K562 (cell line): Measurements from ENCODE around the gene RAP2C. TPM values are rescaled to one million over a fixed set of nuclear protein-coding genes. Genes with fewer than 3 reads are reported as not detected.

ENCODE experiments used
- ELF4 ChIP-seq: fragments of 450-650 bp; formaldehyde crosslinking; IDR thresholded peaks from 2 replicates; pipeline ENCODE4 v1.4.0; 2022; ENCODE audit warnings: missing genetic modification characterization
- KDM4B ChIP-seq, 2 experiments: fragments of 450-650 bp in 1 of 2; sonication (generic) in 1 of 2; IDR thresholded peaks; 2 replicates each; pipeline ENCODE4 v1.6.1; 2016 to 2017; ENCODE audit warnings: borderline replicate concordance in 2 of 2, antibody characterized with exemption in 1 of 2, low read depth in 1 of 2, mild to moderate bottlenecking in 1 of 2
- KLF1 ChIP-seq: fragments of 450-650 bp; IDR thresholded peaks from 2 replicates; pipeline ENCODE4 v1.6.1; 2016; ENCODE audit warnings: missing genetic modification characterization, missing compliant biosample characterization
- LEF1 ChIP-seq: fragments of 450-650 bp; IDR thresholded peaks from 2 replicates; pipeline ENCODE4 v1.6.1; 2016; ENCODE audit warnings: mild to moderate bottlenecking
- MEIS2 ChIP-seq: fragments of 450-650 bp; IDR thresholded peaks from 2 replicates; pipeline ENCODE4 v1.6.1; 2014; ENCODE audit warnings: mild to moderate bottlenecking; ENCODE audit not compliant: partially characterized antibody
- PTTG1 ChIP-seq: fragments of 450-650 bp; IDR thresholded peaks from 2 replicates; pipeline ENCODE4 v1.6.1; 2016; ENCODE audit warnings: low read depth, mild to moderate bottlenecking, missing genetic modification characterization, missing compliant biosample characterization
- SMARCA4 ChIP-seq: fragments of 450-650 bp; IDR thresholded peaks from 2 replicates; pipeline ENCODE4 v1.6.1; 2016
- TRIM24 ChIP-seq, 2 experiments: fragments of 450-650 bp; IDR thresholded peaks; 2 replicates each; pipeline ENCODE4 v1.6.1; 2016
- ZFPM2 ChIP-seq: fragments of 250-450 bp; sonication (Bioruptor Pico); IDR thresholded peaks from 2 replicates; pipeline ENCODE4 v1.5.1; 2022; ENCODE audit warnings: mild to moderate bottlenecking
- ZNF12 ChIP-seq: sonication (generic); formaldehyde crosslinking; IDR thresholded peaks from 2 replicates; pipeline ENCODE4 v1.4.0; 2020; ENCODE audit warnings: mild to moderate bottlenecking, missing genetic modification reagents
- ZNF589 ChIP-seq: fragments of 200-800 bp; sonication (Bioruptor generic); IDR thresholded peaks from 2 replicates; pipeline ENCODE4 v1.6.1; 2016; ENCODE audit warnings: low read depth, missing genetic modification characterization, missing compliant biosample characterization
- ZNF766 ChIP-seq: fragments of 200-800 bp; sonication (Bioruptor generic); conservative IDR thresholded peaks from 2 replicates; pipeline ENCODE4 v1.6.1; 2016; ENCODE audit warnings: missing genetic modification characterization, missing compliant biosample characterization
- ZNF77 ChIP-seq: fragments of 250-450 bp; sonication (Bioruptor Pico); IDR thresholded peaks from 2 replicates; pipeline ENCODE4 v1.5.0; 2020
- polyA plus RNA-seq, 8 experiments: library from polyadenylated mRNA; depleted of rRNA in 4 of 8; stranded (reverse) in 5 of 8; unstranded in 3 of 8; fragments of >200 nt; fragmentation: Nextera tagmentation in 2 of 8; fragmentation: Illumina TruSeq in 1 of 8; extraction: Ambion mirVana in 2 of 8; extraction: Trizol in 1 of 8; gene quantifications; 2 replicates each; pipeline versions ENCODE4 v1.2.1 to v1.2.3, GENCODE V29; 2011 to 2014; ENCODE audit warnings: inconsistent platforms in 1 of 8, missing spikeins in 1 of 8
- total RNA-seq, 7 experiments: library from RNA; depleted of rRNA in 6 of 7; stranded (reverse); fragments of >200 nt in 6 of 7; fragmentation: Illumina TruSeq in 2 of 7; extraction: Trizol in 2 of 7; gene quantifications; 2 replicates each; pipeline versions ENCODE4 v1.2.1 to v1.2.3, GENCODE V29; 2011 to 2021; ENCODE audit warnings: low replicate concordance in 1 of 7
- TF ChIP-seq, protein P1 (sequence below): fragments of 450-650 bp; IDR thresholded peaks from one replicate; pipeline ENCODE4 v1.6.1; 2018; ENCODE audit warnings: mild to moderate bottlenecking, moderate library complexity; ENCODE audit not compliant: partially characterized antibody
- TF ChIP-seq, protein P2 (sequence below): fragments of 200-800 bp; sonication (Bioruptor generic); IDR thresholded peaks from 2 replicates; pipeline ENCODE4 v1.6.1; 2016; ENCODE audit warnings: missing genetic modification characterization, missing compliant biosample characterization
- TF ChIP-seq, protein P3 (sequence below): fragments of 250-450 bp; sonication (Bioruptor Pico); IDR thresholded peaks from 2 replicates; pipeline ENCODE4 v1.8.0; 2022; ENCODE audit warnings: moderate library complexity, mild to moderate bottlenecking, inconsistent platforms
- TF ChIP-seq, protein P4 (sequence below), 2 experiments: fragments of 150-350 bp in 1 of 2; IDR thresholded peaks; 2 replicates each; pipeline ENCODE4 v1.6.1; 2012 to 2016; ENCODE audit warnings: low read depth in 2 of 2, low read length in 2 of 2, mild to moderate bottlenecking in 1 of 2, moderate library complexity in 1 of 2

Gene RAP2C
- total and polyA plus RNA-seq, 9 of the 15 experiments (the other 6 are each of a cell fraction or from before 2014, with no cell fraction given) = 7.8 to 28.6 (median 18.6) TPM

DNA sequence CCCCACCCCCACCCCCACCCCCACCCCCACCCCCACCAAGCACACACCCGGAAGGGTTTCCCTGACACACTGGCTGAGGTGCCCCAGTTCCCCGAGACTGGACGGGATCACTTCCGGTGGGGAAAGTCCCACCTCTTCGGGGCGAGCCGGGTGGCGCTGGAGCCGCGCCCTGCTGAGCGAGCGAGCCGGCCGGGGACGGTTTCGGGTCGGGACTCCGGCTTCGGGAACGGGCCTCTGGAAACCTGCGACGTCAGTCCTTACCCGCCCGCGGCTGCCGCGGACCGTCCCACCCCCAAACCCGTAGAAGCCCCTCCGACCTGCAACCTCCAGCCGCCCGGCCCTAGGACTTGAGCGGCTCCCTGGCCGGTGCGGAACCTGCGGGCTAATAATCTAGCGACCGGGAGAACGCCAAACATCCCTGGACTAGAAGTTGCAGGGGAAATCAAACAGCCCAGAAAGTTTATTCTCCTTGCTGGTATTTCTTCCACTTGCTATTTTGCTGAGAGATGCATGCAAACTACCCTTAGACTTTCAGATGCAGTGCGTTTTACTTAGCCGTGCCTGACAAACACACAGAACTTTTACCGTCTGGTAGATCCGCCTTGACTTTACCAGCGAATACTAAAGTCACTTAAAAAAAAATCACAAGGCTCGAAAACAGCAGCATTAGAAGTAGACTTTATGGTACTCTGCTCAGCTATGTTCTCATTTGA, 991 bp downstream of the RAP2C start (continued):
- TF ChIP-seq KLF1 (tag) (no peak), LEF1 (no peak), ZNF77 (CRISPR knock-in tag) (no peak), SMARCA4 (no peak), ZNF766 (CRISPR knock-in tag) (no peak), ZNF589 (CRISPR knock-in tag) (no peak), ZFPM2 (CRISPR knock-in tag) (no peak), TRIM24 (IDR thresholded peaks at IDR 0.05) (0 out of 4 replicates have a peak, but pooled peaks of 1 of the 2 experiments have one; percentile 59), KDM4B (IDR thresholded peaks at IDR 0.05; ENCODE audit: borderline replicate concordance in 2 of 2, low read depth in 1 of 2) (peak in 1 of 2 experiments; percentile 75; a peak in 1 of 4 replicates), ELF4 (CRISPR knock-in tag) (no peak), ZNF12 (CRISPR knock-in tag) (no peak), PTTG1 (tag) (no peak), MEIS2 (no peak)
- TF ChIP-seq, protein P1, sequence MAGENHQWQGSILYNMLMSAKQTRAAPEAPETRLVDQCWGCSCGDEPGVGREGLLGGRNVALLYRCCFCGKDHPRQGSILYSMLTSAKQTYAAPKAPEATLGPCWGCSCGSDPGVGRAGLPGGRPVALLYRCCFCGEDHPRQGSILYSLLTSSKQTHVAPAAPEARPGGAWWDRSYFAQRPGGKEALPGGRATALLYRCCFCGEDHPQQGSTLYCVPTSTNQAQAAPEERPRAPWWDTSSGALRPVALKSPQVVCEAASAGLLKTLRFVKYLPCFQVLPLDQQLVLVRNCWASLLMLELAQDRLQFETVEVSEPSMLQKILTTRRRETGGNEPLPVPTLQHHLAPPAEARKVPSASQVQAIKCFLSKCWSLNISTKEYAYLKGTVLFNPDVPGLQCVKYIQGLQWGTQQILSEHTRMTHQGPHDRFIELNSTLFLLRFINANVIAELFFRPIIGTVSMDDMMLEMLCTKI = no peak
- TF ChIP-seq, protein P2, sequence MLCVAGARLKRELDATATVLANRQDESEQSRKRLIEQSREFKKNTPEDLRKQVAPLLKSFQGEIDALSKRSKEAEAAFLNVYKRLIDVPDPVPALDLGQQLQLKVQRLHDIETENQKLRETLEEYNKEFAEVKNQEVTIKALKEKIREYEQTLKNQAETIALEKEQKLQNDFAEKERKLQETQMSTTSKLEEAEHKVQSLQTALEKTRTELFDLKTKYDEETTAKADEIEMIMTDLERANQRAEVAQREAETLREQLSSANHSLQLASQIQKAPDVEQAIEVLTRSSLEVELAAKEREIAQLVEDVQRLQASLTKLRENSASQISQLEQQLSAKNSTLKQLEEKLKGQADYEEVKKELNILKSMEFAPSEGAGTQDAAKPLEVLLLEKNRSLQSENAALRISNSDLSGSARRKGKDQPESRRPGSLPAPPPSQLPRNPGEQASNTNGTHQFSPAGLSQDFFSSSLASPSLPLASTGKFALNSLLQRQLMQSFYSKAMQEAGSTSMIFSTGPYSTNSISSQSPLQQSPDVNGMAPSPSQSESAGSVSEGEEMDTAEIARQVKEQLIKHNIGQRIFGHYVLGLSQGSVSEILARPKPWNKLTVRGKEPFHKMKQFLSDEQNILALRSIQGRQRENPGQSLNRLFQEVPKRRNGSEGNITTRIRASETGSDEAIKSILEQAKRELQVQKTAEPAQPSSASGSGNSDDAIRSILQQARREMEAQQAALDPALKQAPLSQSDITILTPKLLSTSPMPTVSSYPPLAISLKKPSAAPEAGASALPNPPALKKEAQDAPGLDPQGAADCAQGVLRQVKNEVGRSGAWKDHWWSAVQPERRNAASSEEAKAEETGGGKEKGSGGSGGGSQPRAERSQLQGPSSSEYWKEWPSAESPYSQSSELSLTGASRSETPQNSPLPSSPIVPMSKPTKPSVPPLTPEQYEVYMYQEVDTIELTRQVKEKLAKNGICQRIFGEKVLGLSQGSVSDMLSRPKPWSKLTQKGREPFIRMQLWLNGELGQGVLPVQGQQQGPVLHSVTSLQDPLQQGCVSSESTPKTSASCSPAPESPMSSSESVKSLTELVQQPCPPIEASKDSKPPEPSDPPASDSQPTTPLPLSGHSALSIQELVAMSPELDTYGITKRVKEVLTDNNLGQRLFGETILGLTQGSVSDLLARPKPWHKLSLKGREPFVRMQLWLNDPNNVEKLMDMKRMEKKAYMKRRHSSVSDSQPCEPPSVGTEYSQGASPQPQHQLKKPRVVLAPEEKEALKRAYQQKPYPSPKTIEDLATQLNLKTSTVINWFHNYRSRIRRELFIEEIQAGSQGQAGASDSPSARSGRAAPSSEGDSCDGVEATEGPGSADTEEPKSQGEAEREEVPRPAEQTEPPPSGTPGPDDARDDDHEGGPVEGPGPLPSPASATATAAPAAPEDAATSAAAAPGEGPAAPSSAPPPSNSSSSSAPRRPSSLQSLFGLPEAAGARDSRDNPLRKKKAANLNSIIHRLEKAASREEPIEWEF (CRISPR knock-in tag) = no peak
- TF ChIP-seq, protein P3, sequence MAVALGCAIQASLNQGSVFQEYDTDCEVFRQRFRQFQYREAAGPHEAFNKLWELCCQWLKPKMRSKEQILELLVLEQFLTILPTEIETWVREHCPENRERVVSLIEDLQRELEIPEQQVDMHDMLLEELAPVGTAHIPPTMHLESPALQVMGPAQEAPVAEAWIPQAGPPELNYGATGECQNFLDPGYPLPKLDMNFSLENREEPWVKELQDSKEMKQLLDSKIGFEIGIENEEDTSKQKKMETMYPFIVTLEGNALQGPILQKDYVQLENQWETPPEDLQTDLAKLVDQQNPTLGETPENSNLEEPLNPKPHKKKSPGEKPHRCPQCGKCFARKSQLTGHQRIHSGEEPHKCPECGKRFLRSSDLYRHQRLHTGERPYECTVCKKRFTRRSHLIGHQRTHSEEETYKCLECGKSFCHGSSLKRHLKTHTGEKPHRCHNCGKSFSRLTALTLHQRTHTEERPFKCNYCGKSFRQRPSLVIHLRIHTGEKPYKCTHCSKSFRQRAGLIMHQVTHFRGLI (CRISPR knock-in tag) = no peak
- TF ChIP-seq, protein P4, sequence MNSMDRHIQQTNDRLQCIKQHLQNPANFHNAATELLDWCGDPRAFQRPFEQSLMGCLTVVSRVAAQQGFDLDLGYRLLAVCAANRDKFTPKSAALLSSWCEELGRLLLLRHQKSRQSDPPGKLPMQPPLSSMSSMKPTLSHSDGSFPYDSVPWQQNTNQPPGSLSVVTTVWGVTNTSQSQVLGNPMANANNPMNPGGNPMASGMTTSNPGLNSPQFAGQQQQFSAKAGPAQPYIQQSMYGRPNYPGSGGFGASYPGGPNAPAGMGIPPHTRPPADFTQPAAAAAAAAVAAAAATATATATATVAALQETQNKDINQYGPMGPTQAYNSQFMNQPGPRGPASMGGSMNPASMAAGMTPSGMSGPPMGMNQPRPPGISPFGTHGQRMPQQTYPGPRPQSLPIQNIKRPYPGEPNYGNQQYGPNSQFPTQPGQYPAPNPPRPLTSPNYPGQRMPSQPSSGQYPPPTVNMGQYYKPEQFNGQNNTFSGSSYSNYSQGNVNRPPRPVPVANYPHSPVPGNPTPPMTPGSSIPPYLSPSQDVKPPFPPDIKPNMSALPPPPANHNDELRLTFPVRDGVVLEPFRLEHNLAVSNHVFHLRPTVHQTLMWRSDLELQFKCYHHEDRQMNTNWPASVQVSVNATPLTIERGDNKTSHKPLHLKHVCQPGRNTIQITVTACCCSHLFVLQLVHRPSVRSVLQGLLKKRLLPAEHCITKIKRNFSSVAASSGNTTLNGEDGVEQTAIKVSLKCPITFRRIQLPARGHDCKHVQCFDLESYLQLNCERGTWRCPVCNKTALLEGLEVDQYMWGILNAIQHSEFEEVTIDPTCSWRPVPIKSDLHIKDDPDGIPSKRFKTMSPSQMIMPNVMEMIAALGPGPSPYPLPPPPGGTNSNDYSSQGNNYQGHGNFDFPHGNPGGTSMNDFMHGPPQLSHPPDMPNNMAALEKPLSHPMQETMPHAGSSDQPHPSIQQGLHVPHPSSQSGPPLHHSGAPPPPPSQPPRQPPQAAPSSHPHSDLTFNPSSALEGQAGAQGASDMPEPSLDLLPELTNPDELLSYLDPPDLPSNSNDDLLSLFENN (IDR thresholded peaks at IDR 0.05; ENCODE audit: low read depth in 2 of 2, low read length in 2 of 2) = no peak
